Measurements from ENCODE around the gene SCAMP5. TPM values are rescaled to one million over a fixed set of nuclear protein-coding genes. Genes with fewer than 3 reads are reported as not detected.

SCAMP5 gene
- total RNA-seq, 1 experiment from 2014 or later, result 11.8 TPM

DNA sequence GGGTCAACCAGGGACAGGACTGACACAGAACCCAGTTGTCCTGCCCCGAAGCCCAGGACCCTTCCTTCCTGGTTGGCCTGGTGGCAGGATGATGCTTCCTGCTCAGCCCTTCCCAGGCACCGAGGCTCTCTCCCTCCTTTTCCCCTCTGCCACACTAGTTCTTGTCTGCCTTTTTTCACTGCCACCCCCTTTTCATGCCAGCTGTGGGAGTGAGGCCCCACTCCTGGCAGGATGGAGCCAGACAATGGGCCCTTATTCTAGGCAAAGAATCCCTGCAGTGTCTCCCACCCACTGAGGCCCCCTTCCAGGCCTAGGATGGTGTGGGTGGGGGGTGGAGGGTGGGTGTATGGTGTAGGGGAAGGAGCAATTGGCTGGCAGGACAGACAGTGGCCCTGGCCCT lies 1.1 kb upstream of the SCAMP5 start:
- POLR2A ChIA-PET, result no interaction called here
- BruUV-seq (replicated peaks), result no TSS peak
- Mint-ChIP-seq H3K27me3 (ENCODE audit: insufficient read depth, unreplicated experiment) (peaks cover 12% of the 10 kb centered on the region), H3K4me3 (ENCODE audit: unreplicated experiment) (no peak overlapping the region), H3K9me3 (ENCODE audit: unreplicated experiment) (no peaks in the 10 kb centered on the region), H3K36me3 (ENCODE audit: insufficient read depth, unreplicated experiment) (peaks cover 7% of the 10 kb centered on the region), H3K4me1 (ENCODE audit: low read depth, unreplicated experiment) (peaks cover 10% of the 10 kb centered on the region), H3K27ac (ENCODE audit: unreplicated experiment) (no peak overlapping the region)
- H3K36me3 ChIP-seq (ENCODE audit: control insufficient read depth, insufficient read depth, low read length), result no peaks in the 10 kb centered on the region
- CTCF ChIA-PET, result no interaction called here
- H3K9me3 ChIP-seq, result no peaks in the 10 kb centered on the region
- no peak overlapping the region for H3K4me3 ChIP-seq (ENCODE audit: low read depth, low read length)
- intact Hi-C loops (cut with micrococcal nuclease; ENCODE audit: unreplicated experiment), result no loop called here
- 0 out of 2 replicates have a peak, but pooled peaks cover 2% of the 10 kb centered on the region for H3K4me1 ChIP-seq
- DNase-seq, result no peak
- TF ChIP-seq, protein P1, sequence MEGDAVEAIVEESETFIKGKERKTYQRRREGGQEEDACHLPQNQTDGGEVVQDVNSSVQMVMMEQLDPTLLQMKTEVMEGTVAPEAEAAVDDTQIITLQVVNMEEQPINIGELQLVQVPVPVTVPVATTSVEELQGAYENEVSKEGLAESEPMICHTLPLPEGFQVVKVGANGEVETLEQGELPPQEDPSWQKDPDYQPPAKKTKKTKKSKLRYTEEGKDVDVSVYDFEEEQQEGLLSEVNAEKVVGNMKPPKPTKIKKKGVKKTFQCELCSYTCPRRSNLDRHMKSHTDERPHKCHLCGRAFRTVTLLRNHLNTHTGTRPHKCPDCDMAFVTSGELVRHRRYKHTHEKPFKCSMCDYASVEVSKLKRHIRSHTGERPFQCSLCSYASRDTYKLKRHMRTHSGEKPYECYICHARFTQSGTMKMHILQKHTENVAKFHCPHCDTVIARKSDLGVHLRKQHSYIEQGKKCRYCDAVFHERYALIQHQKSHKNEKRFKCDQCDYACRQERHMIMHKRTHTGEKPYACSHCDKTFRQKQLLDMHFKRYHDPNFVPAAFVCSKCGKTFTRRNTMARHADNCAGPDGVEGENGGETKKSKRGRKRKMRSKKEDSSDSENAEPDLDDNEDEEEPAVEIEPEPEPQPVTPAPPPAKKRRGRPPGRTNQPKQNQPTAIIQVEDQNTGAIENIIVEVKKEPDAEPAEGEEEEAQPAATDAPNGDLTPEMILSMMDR (IDR thresholded peaks at IDR 0.05; ENCODE audit: insufficient read depth in 1 of 2, low read depth in 1 of 2, low read length in 1 of 2, severe bottlenecking in 1 of 2, unreplicated experiment in 1 of 2), result no peak
- peaks cover 1% of the 10 kb centered on the region; the same call in 1 of the 2 replicates for H3K27me3 ChIP-seq (replicated peaks; ENCODE audit: control insufficient read depth, insufficient read depth, low read length)

DNA sequence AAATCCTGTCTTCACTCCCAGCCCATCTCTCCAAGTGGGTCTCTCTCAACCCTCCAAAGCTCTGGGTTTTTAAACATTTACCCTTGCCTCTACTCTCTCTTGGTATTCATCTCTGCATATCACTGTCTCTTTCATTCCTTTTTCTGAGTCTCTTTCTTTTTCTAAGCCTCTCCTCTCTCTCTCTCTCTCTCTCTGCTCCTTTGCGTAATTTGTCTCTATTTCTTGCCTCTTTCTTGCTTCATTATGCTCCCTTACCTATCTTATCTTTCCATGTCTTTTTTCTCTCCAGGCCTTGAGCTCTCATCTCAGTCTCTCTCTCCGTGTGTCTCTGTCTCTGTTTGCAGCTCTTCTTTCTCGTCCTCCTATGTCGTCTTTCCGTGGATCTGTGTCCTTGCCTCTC lies 678 bp upstream of the SCAMP5 start:
- TF ChIP-seq, protein P1 (IDR thresholded peaks at IDR 0.05; ENCODE audit: insufficient read depth in 1 of 2, low read depth in 1 of 2, low read length in 1 of 2, severe bottlenecking in 1 of 2, unreplicated experiment in 1 of 2), result no peak
- H3K9me3 Mint-ChIP-seq (ENCODE audit: unreplicated experiment), result no peaks in the 10 kb centered on the region
- Histone ChIP-seq H3K27me3 (replicated peaks; ENCODE audit: control insufficient read depth, insufficient read depth, low read length) (peaks cover 1% of the 10 kb centered on the region; the same call in 1 of the 2 replicates), H3K36me3 (ENCODE audit: control insufficient read depth, insufficient read depth, low read length) (no peaks in the 10 kb centered on the region), H3K4me1 (0 out of 2 replicates have a peak, but pooled peaks cover 2% of the 10 kb centered on the region), H3K4me3 (ENCODE audit: low read depth, low read length) (no peak overlapping the region; the same call in 1 of the 2 replicates), H3K9me3 (no peaks in the 10 kb centered on the region)
- CTCF ChIA-PET, result interaction anchor here (0.6 to 1.0 kb wide), 5 partner anchors 9 to 374 kb away, joined by 3 to 5 read pairs (median 3); partner anchors contain the start of gene MAN2C1
- no peak overlapping the region for H3K27ac Mint-ChIP-seq (ENCODE audit: unreplicated experiment)
- POLR2A ChIA-PET, result interaction anchor here (0.7 to 1.8 kb wide), 3 partner anchors 28 to 299 kb away, joined by 3 to 17 read pairs (median 12); partner anchors contain the start of gene RPP25
- intact Hi-C loops (cut with micrococcal nuclease; ENCODE audit: unreplicated experiment), result no loop called here
- H3K36me3 Mint-ChIP-seq (ENCODE audit: insufficient read depth, unreplicated experiment), result peaks cover 7% of the 10 kb centered on the region
- DNase-seq, result no peak
- peaks cover 10% of the 10 kb centered on the region for H3K4me1 Mint-ChIP-seq (ENCODE audit: low read depth, unreplicated experiment)
- peak overlapping the region; percentile 67 for H3K4me3 Mint-ChIP-seq (ENCODE audit: unreplicated experiment)
- peaks cover 9% of the 10 kb centered on the region for H3K27me3 Mint-ChIP-seq (ENCODE audit: insufficient read depth, unreplicated experiment)
- BruUV-seq (replicated peaks), result no TSS peak

DNA sequence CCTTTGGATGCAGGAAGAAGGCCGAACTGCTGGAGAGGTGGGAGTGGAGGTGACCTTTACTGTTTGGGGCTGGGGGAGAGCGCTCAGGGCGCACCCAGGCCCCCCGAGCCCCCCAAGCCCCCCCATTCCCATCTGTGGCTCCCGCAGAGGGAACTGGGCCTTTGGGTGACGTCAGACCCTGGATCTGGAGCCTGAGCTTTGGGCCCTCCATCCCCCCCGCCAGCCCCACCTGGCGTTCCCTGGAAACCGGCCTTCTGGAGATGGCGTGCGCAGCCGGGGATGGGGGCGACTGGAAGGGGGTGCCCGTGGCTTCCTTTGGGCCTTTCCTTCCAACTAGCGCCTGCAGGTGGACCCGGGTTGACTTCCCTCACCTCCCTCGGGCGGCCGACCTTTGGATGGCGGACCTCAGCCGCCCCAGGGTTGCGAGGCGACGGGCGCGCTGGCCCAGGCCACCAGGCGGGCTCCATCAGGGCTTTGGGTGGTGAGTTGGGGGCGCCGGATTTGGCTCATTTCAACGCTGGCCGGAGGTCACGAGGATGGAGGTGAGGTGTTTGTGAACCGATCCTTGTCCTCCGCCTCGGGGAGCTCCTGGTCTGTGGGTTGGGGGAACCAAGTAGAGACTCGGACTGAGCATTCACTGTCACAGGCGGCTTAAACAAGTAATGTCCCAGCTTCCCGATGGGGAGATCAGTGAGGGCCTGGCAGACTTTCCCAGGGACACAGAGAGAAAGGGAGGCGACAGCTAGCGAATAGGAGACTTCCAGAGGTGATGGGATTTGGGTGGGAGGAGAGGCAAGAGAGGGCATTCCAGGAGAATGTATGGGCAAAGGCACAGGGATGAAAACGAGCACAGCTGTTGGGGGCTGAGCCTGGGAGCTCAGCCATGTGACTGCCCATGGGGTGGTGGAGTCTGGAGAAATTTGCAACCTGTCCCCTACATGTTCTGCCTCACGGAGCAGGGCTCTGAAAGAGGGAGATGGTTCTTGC lies 709 bp downstream of the SCAMP5 start:
- no TSS peak for BruUV-seq (replicated peaks)

More for the DNA sequence above, 709 bp downstream of the SCAMP5 start:
- Histone ChIP-seq H3K9me3 (no peaks in the 10 kb centered on the region), H3K4me3 (ENCODE audit: low read depth, low read length) (peak overlapping the region; percentile 75), H3K36me3 (ENCODE audit: control insufficient read depth, insufficient read depth, low read length) (no peaks in the 10 kb centered on the region), H3K27me3 (replicated peaks; ENCODE audit: control insufficient read depth, insufficient read depth, low read length) (peaks cover 1% of the 10 kb centered on the region; the same call in 1 of the 2 replicates), H3K4me1 (0 out of 2 replicates have a peak, but pooled peaks cover 2% of the 10 kb centered on the region)
- Mint-ChIP-seq H3K4me3 (ENCODE audit: unreplicated experiment) (peak overlapping the region; percentile 67), H3K27me3 (ENCODE audit: insufficient read depth, unreplicated experiment) (peaks cover 9% of the 10 kb centered on the region), H3K27ac (ENCODE audit: unreplicated experiment) (no peak overlapping the region), H3K4me1 (ENCODE audit: low read depth, unreplicated experiment) (peaks cover 10% of the 10 kb centered on the region), H3K36me3 (ENCODE audit: insufficient read depth, unreplicated experiment) (peaks cover 7% of the 10 kb centered on the region), H3K9me3 (ENCODE audit: unreplicated experiment) (no peaks in the 10 kb centered on the region)
- TF ChIP-seq, protein P1 (IDR thresholded peaks at IDR 0.05; ENCODE audit: insufficient read depth in 1 of 2, low read depth in 1 of 2, low read length in 1 of 2, severe bottlenecking in 1 of 2, unreplicated experiment in 1 of 2), result no peak
- ChIA-PET POLR2A (interaction anchor here (0.6 to 1.8 kb wide), 3 partner anchors 27 to 39 kb away, joined by 3 to 12 read pairs (median 3); partner anchors contain the start of gene RPP25), CTCF (interaction anchor here (0.6 to 1.0 kb wide), 3 partner anchors 41 to 372 kb away, joined by 3 to 4 read pairs (median 3); no protein-coding TSS in a partner anchor)
- DNase-seq, result no peak
- intact Hi-C loops (cut with micrococcal nuclease; ENCODE audit: unreplicated experiment), result no loop called here
